GM21529 (cell line): ENCODE results near the gene CRACR2B.

Experiments
- ATAC-seq: cut with Tn5 transposase; IDR thresholded peaks from one replicate; pipeline ENCODE4 v1.9.1; 2021; ENCODE audit not compliant: unreplicated experiment

CRACR2B gene

GRCh38 chr11:865462-866430, 38.0 kb downstream of the CRACR2B start:
- no peak for ATAC-seq

- ATAC-seq, result no peak
Observed at GRCh38 chr11:866481-866880, 38.8 kb downstream of the CRACR2B start.

GRCh38 chr11:867856-868358, 40.2 kb downstream of the CRACR2B start:
- no peak for ATAC-seq

GRCh38 chr11:868394-868793, 40.7 kb downstream of the CRACR2B start:
- ATAC-seq, result no peak

- no peak for ATAC-seq
Observed at GRCh38 chr11:868802-869201, 41.1 kb downstream of the CRACR2B start.

- ATAC-seq, result no peak
Observed at GRCh38 chr11:869399-870126, 41.8 kb downstream of the CRACR2B start.

- ATAC-seq, result no peak
Observed at GRCh38 chr11:870127-870413, 42.4 kb downstream of the CRACR2B start.

GRCh38 chr11:870418-870817, 42.7 kb downstream of the CRACR2B start:
- no peak for ATAC-seq

- ATAC-seq, result no peak
Observed at GRCh38 chr11:871472-871871, 43.8 kb downstream of the CRACR2B start.

GRCh38 chr11:872799-873198, 45.1 kb downstream of the CRACR2B start:
- ATAC-seq, result no peak

GRCh38 chr11:873706-874105, 46.0 kb downstream of the CRACR2B start:
- ATAC-seq, result no peak

- ATAC-seq, result no peak
Observed at GRCh38 chr11:875203-875602, 47.5 kb downstream of the CRACR2B start.

GRCh38 chr11:875769-876301, 48.1 kb downstream of the CRACR2B start:
- no peak for ATAC-seq

- no peak for ATAC-seq
Observed at GRCh38 chr11:876545-876944, 48.8 kb downstream of the CRACR2B start.

- ATAC-seq, result no peak
Observed at GRCh38 chr11:877565-877964, 49.8 kb downstream of the CRACR2B start.

GRCh38 chr11:880447-880846, 52.7 kb downstream of the CRACR2B start:
- no peak for ATAC-seq
